ENCODE measurements around the gene MFSD1. TPM values are rescaled to one million over a fixed set of nuclear protein-coding genes. Genes with fewer than 3 reads are reported as not detected.

MFSD1 gene
- total RNA-seq, 6 donors from 2014 or later = 51.5 to 127 (median 106) TPM

DNA sequence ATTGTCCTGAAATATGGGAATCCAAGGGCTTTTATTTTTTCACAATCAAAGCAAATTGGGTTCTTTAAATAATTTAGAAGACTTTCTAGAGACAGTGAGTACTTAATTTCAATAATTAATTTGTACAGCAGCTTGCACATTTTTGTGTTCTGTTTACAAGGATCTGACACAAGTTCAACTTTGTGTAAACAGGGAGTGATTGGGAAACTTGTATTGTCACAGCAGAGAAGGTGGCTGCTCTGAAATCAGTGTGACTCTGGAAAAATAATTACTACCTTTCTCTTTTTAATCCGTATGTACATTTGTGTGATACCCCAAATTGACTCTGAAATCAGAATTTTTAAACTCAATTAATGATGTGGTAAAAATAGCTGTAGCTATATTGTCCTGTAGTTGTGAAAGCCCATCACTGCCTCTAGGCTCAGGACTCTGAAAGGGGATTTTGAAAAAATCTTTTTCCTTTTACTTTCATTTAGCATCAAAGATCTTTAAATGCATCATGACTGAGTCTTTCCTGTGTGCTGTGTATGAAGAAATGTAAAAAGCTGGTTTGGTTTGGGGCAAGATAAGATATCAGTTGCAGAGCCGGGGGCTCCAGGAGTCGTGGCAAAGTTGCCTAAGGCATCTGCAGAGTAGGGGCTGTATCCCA lies 45.1 kb downstream of the MFSD1 start:
- H3K36me3 ChIP-seq = no peaks in the 10 kb centered on the region
- DNase-seq (no peak), ATAC-seq (ENCODE audit: low FRiP score in 2 of 2) (no peak)
- no peak overlapping the region for H3K4me3 ChIP-seq
- no peaks in the 10 kb centered on the region for H3K27me3 ChIP-seq
- no peak overlapping the region for H3K27ac ChIP-seq
- WGBS, 2 donors = 64 to 71% methylated on average over 3 of the region's 3 CpGs
- H3K9me3 ChIP-seq = no peaks in the 10 kb centered on the region
- no peaks in the 10 kb centered on the region for H3K4me1 ChIP-seq
- TF ChIP-seq EP300 (IDR thresholded peaks at IDR 0.05) = no peak
- no peak for TF ChIP-seq POLR2AphosphoS5 (IDR thresholded peaks at IDR 0.05)
- TF ChIP-seq, protein P1, sequence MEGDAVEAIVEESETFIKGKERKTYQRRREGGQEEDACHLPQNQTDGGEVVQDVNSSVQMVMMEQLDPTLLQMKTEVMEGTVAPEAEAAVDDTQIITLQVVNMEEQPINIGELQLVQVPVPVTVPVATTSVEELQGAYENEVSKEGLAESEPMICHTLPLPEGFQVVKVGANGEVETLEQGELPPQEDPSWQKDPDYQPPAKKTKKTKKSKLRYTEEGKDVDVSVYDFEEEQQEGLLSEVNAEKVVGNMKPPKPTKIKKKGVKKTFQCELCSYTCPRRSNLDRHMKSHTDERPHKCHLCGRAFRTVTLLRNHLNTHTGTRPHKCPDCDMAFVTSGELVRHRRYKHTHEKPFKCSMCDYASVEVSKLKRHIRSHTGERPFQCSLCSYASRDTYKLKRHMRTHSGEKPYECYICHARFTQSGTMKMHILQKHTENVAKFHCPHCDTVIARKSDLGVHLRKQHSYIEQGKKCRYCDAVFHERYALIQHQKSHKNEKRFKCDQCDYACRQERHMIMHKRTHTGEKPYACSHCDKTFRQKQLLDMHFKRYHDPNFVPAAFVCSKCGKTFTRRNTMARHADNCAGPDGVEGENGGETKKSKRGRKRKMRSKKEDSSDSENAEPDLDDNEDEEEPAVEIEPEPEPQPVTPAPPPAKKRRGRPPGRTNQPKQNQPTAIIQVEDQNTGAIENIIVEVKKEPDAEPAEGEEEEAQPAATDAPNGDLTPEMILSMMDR (IDR thresholded peaks at IDR 0.05) = no peak
- no peak for TF ChIP-seq POLR2A (IDR thresholded peaks at IDR 0.05)

DNA sequence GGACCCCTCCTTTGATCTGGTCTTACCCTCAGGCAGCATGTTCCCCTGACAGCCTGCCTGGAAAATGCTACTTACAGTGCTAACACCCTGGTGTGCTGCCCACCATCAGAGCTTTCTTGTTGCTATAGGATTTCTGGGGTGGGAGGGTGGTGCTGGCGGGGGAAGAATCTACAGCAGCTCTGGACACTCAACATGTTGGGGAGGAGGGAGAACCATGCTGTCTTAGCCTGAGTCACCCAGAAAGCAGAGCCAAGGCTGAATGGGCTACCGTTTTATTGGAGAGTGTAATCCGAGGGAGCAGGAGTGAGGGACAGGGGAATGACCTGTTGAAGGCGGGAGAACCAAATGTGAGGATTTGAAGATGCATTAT lies 45.6 kb downstream of the MFSD1 start:
- H3K4me3 ChIP-seq = no peak overlapping the region
- no peaks in the 10 kb centered on the region for H3K27me3 ChIP-seq
- TF ChIP-seq POLR2AphosphoS5 (IDR thresholded peaks at IDR 0.05) = no peak
- no peak for TF ChIP-seq POLR2A (IDR thresholded peaks at IDR 0.05)
- TF ChIP-seq EP300 (IDR thresholded peaks at IDR 0.05) = no peak
- TF ChIP-seq, protein P1 (IDR thresholded peaks at IDR 0.05) = no peak
- no peaks in the 10 kb centered on the region for H3K4me1 ChIP-seq
- ATAC-seq (ENCODE audit: low FRiP score in 2 of 2) (no peak), DNase-seq (no peak)
- no peaks in the 10 kb centered on the region for H3K36me3 ChIP-seq
- H3K9me3 ChIP-seq = no peaks in the 10 kb centered on the region
- no peak overlapping the region for H3K27ac ChIP-seq
- WGBS, 2 donors = 75 to 77% methylated on average over 4 of the region's 4 CpGs

DNA sequence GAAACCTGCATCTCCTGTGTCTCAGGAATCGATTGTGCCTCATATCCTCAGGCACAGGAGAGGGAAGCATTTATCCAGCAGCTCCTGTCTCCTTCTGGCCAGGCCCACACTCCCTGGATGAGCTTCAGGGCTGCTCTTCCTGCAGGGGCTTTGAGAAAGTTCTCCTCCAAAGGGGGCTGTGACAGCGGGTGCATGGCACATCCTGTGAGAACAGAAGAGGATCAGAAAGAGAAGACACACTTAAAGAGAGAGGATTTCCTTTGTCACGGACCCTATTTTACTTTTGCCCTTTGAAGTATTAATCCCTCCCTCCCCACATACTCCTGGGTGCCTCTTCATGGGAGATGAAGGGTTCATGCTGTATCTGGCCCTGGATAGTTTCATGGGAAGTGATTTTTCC lies 46.0 kb downstream of the MFSD1 start:
- no peaks in the 10 kb centered on the region for H3K36me3 ChIP-seq
- no peaks in the 10 kb centered on the region for H3K9me3 ChIP-seq
- H3K4me1 ChIP-seq = no peaks in the 10 kb centered on the region
- ATAC-seq (ENCODE audit: low FRiP score in 2 of 2) (no peak), DNase-seq (no peak)
- no peak for TF ChIP-seq EP300 (IDR thresholded peaks at IDR 0.05)
- TF ChIP-seq POLR2A (IDR thresholded peaks at IDR 0.05) = no peak
- TF ChIP-seq, protein P1 (IDR thresholded peaks at IDR 0.05) = no peak
- no peak for TF ChIP-seq POLR2AphosphoS5 (IDR thresholded peaks at IDR 0.05)
- no peak overlapping the region for H3K27ac ChIP-seq
- H3K27me3 ChIP-seq = no peaks in the 10 kb centered on the region
- no peak overlapping the region for H3K4me3 ChIP-seq
- WGBS, 2 donors = 49% methylated on average over 3 of the region's 3 CpGs

DNA sequence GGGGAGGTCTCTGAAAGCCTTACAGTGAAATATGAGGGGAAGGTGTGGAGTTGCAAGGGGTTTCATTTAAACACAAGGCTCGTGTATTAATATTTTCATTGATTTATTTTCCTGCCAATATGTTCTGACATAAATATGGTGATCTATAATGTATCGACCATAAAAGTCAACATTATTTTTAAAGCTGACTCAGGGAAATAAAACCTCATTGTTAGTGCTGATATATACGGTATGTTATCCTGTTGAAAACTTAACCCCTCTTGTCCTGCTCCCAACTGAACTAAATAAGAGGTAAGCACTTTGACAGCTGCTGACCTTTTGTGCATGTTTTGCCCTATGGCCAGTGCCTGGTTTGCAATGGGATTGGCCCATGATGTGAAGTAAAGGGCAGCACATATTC lies 47.9 kb downstream of the MFSD1 start:
- DNase-seq (no peak), ATAC-seq (ENCODE audit: low FRiP score in 2 of 2) (no peak)
- no peaks in the 10 kb centered on the region for H3K4me1 ChIP-seq
- no peaks in the 10 kb centered on the region for H3K27me3 ChIP-seq
- H3K4me3 ChIP-seq = no peak overlapping the region
- H3K36me3 ChIP-seq = no peaks in the 10 kb centered on the region
- TF ChIP-seq, protein P1 (IDR thresholded peaks at IDR 0.05) = no peak
- no peak for TF ChIP-seq POLR2AphosphoS5 (IDR thresholded peaks at IDR 0.05)
- no peak for TF ChIP-seq EP300 (IDR thresholded peaks at IDR 0.05)
- no peak for TF ChIP-seq POLR2A (IDR thresholded peaks at IDR 0.05)
- 60 to 68% methylated on average over 3 of the region's 3 CpGs for WGBS, 2 donors
- no peak overlapping the region for H3K27ac ChIP-seq
- H3K9me3 ChIP-seq = no peaks in the 10 kb centered on the region

DNA sequence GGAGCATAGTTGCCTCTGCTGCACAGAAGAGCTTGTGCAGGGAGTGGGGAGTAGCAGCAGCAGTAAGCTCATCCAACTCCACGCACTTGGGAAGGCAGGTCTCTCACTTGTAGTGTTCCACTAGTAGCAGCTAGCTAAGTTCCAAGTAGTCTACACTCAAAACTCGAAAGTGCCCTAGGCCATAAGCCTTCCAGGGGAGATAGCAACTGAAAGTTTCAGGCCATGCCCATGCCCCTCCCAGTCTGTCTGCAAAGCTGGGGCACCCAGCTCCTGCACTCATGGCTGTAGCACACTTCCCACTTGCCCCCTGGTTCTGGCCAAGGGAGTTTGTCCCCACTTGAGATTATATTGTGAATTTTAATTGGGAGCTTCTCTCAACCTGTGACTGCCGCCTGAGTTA lies 57.5 kb downstream of the MFSD1 start:
- TF ChIP-seq POLR2A (IDR thresholded peaks at IDR 0.05) = no peak
- TF ChIP-seq EP300 (IDR thresholded peaks at IDR 0.05) = no peak
- TF ChIP-seq POLR2AphosphoS5 (IDR thresholded peaks at IDR 0.05) = no peak
- TF ChIP-seq, protein P1 (IDR thresholded peaks at IDR 0.05) = no peak
- no peaks in the 10 kb centered on the region for H3K36me3 ChIP-seq
- ATAC-seq (ENCODE audit: low FRiP score in 2 of 2) (no peak), DNase-seq (no peak)
- H3K27me3 ChIP-seq = no peaks in the 10 kb centered on the region
- no peak overlapping the region for H3K27ac ChIP-seq
- H3K4me1 ChIP-seq = no peaks in the 10 kb centered on the region
- no peak overlapping the region for H3K4me3 ChIP-seq
- no peaks in the 10 kb centered on the region for H3K9me3 ChIP-seq
- 87 to 93% methylated on average over 3 of the region's 3 CpGs for WGBS, 2 donors

All from upper lobe of left lung (tissue), 6 donors.